H1 (cell line): Measurements from ENCODE around the gene BOLA2B. TPM values are rescaled to one million over a fixed set of nuclear protein-coding genes. Genes with fewer than 3 reads are reported as not detected.

Experiments
- CHD1 ChIP-seq: IDR thresholded peaks from 2 replicates; pipeline ENCODE4 v1.6.1; 2012; ENCODE audit warnings: low read depth, low read length, improper control_type of control experiment
- MAFK ChIP-seq: IDR thresholded peaks from 2 replicates; pipeline ENCODE4 v1.6.1; 2012; ENCODE audit warnings: low read depth, mild to moderate bottlenecking, improper control_type of control experiment, low read length
- RNF2 ChIP-seq: fragments of 200-900, 300-1000 bp; sonication (generic); IDR thresholded peaks from 2 replicates; pipeline ENCODE4 v1.7.1; 2016; ENCODE audit warnings: borderline replicate concordance, low read depth, mild to moderate bottlenecking, antibody characterized with exemption, low read length; ENCODE audit not compliant: poor library complexity, severe bottlenecking; ENCODE audit errors: missing control alignments
- SIRT6 ChIP-seq: IDR thresholded peaks from one replicate; pipeline ENCODE4 v1.7.1; 2012; ENCODE audit warnings: low read length, inconsistent platforms
- SP4 ChIP-seq: IDR thresholded peaks from 2 replicates; pipeline ENCODE4 v1.6.1; 2012; ENCODE audit warnings: low read length, inconsistent platforms
- polyA plus RNA-seq, 7 experiments: library from polyadenylated mRNA; depleted of rRNA in 3 of 7; stranded (reverse) in 5 of 7; unstranded in 2 of 7; fragments of >200 nt in 5 of 7; fragments of 200-250 nt in 2 of 7; gene quantifications; 1 replicate in 5 of 7; 2 replicates in 1 of 7; 4 replicates in 1 of 7; pipeline versions ENCODE4 v1.2.1 to v1.2.3, GENCODE V29; 2011 to 2013; ENCODE audit warnings: missing spikeins in 2 of 7, mixed read lengths in 2 of 7
- total RNA-seq: library from RNA; stranded (reverse); fragmentation: NEBNext Ultra II Directional; extraction: Animal tissue kit (Norgen Biotek cat#: 25700); gene quantifications from 2 replicates; pipeline ENCODE4 v1.2.1, GENCODE V29; 2021
- TF ChIP-seq, protein P1 (sequence below): IDR thresholded peaks from 2 replicates; pipeline ENCODE4 v1.6.1; 2011; ENCODE audit warnings: low read length, improper control_type of control experiment

Gene BOLA2B
- total and polyA plus RNA-seq, 2 of the 8 experiments (the other 6 are each of a cell fraction or from before 2014, with no cell fraction given): 208 to 872 TPM

- TF ChIP-seq RNF2 (no peak), SIRT6 (no peak), MAFK (no peak), SP4 (no peak), CHD1 (no peak)
- TF ChIP-seq, protein P1, sequence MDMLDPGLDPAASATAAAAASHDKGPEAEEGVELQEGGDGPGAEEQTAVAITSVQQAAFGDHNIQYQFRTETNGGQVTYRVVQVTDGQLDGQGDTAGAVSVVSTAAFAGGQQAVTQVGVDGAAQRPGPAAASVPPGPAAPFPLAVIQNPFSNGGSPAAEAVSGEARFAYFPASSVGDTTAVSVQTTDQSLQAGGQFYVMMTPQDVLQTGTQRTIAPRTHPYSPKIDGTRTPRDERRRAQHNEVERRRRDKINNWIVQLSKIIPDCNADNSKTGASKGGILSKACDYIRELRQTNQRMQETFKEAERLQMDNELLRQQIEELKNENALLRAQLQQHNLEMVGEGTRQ: no peak
Observed at GRCh38 chr16:30144017-30144416, 49.4 kb downstream of the BOLA2B start (continued).
